Coronary artery (tissue), 2 donors: ENCODE results near the gene MNT.

Experiments
- DNase-seq: peaks from one replicate; pipeline ENCODE4 v3.0.0-alpha.2; 2017; ENCODE audit warnings: low spot score
- H3K27ac ChIP-seq, 2 donors: fragments of 200-600 bp; sonication (generic); one replicate each; pipeline ENCODE4 v1.5.1; 2016 to 2019
- H3K4me3 ChIP-seq: fragments of 200-600 bp; sonication (generic); 2 replicates; pipeline ENCODE4 v1.5.1; 2016; ENCODE audit warnings: mild to moderate bottlenecking, moderate library complexity
- TF ChIP-seq, protein P1 (sequence below): fragments of 200-600 bp; sonication (generic); IDR thresholded peaks from one replicate; pipeline ENCODE4 v1.5.1; 2019; ENCODE audit warnings: antibody characterized with exemption

Gene MNT

DNA sequence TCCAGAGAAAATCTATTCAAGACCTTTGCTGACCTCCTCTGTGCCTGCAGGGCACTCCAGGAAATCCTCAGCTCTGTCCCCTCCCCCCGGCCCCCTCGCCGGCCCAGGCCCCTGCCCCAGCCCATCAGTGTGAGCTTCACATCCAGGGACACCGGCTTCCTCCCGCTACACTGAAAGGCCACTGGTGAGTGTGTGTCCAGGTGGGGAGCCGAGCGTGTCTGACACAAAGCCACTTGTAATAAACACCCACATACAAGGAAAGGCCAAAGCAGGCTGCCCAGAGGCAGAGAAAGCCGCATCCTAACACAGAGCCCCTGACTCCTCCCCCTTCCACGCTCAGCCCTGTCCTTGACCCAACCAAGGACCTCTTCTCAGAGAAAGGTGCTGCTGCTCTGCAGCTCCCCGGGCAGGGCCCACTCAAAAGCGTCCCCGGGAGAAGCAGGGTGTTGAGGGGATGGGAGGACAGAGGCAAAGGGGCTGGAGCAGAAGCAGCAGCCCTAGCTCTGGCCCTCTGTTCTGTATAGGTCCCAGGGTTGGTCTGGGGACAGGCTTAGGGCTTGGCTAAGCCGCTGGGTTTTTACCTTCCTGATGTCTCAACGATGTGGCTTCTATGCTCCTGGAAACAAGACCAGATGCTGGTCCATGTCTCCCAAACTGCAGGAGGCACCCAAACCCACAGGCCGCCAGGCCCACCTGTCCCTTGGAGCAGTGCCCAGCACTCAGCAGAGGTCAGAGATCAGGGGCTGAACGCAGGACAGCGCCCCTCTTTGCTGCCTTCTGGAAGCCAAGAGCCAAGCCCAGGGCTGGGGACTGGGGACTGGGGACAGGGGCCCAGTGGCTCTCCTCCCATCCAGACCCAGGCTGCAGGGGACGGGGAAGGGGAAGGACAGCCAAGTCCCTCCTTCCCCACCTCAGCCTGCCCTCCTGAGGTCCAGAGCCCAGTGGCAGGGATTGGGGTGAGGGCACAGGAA, 15.3 kb downstream of the MNT start:
- DNase-seq: no peak
- H3K27ac ChIP-seq: no peak overlapping the region
- TF ChIP-seq, protein P1, sequence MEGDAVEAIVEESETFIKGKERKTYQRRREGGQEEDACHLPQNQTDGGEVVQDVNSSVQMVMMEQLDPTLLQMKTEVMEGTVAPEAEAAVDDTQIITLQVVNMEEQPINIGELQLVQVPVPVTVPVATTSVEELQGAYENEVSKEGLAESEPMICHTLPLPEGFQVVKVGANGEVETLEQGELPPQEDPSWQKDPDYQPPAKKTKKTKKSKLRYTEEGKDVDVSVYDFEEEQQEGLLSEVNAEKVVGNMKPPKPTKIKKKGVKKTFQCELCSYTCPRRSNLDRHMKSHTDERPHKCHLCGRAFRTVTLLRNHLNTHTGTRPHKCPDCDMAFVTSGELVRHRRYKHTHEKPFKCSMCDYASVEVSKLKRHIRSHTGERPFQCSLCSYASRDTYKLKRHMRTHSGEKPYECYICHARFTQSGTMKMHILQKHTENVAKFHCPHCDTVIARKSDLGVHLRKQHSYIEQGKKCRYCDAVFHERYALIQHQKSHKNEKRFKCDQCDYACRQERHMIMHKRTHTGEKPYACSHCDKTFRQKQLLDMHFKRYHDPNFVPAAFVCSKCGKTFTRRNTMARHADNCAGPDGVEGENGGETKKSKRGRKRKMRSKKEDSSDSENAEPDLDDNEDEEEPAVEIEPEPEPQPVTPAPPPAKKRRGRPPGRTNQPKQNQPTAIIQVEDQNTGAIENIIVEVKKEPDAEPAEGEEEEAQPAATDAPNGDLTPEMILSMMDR: no peak
- no peak overlapping the region for H3K4me3 ChIP-seq

DNA sequence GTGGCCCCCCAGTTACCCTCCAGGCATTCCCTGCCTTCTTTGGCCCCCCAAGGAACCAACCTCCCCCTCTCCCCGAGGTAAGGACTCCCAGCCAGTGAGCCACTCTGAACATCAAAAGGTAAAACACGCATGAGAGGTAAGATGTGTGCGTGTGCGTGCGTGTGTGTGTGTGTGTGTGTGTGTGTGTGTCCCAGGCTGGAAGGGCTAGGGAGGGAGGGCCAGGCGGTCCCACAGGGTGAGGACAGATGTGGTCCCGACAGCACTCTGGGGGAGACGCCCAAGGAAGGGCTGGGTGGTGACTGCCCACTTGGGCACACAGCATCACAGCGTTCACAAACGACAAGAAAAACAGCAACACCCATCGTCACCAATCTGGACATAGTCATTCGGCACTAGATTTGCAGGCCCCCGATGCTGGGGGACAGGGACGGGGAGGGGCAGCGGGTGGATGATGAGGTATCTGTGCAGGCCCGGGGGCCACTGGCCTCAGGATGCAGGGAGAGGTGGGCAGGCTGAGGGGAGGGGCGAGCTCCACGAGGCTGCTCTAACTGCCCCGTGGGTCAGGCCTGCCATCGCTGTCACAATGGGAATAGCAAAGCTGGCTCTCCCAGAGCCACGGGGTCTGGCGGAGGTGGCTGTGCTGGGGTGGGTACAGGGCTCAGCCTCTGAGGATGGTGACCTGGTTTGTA, 16.3 kb downstream of the MNT start:
- DNase-seq: no peak
- H3K4me3 ChIP-seq: no peak overlapping the region
- peak overlapping the region in 1 of 2 donors; percentile 7 for H3K27ac ChIP-seq
- TF ChIP-seq, protein P1: no peak

DNA sequence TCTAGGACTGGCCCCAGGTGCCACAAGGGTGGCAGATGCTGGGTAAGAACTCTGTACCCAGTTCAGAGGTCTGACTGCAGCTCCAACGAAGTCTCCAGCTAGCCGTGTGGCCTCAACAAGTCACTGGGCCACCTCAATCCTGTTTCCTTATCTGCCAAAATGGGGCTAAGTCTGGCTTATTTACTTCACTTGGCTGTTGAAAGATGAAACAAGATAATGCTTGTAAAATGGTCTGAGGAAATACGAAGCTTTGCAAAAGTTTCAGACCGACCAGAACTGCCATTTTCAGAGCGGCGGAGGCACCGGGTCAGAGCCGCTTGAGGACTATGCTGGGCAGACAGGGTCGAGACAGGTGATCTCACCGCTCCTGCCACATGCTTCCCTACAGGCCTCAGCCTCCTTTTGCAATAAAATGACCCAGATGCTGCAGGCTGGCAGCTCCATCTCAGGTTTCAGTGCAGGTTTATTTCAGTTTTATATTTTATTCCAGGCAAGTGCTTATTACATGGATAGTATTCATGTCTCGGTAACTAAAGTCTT, 17.2 kb downstream of the MNT start:
- Histone ChIP-seq H3K4me3 (no peak overlapping the region), H3K27ac (no peak overlapping the region)
- DNase-seq: no peak

DNA sequence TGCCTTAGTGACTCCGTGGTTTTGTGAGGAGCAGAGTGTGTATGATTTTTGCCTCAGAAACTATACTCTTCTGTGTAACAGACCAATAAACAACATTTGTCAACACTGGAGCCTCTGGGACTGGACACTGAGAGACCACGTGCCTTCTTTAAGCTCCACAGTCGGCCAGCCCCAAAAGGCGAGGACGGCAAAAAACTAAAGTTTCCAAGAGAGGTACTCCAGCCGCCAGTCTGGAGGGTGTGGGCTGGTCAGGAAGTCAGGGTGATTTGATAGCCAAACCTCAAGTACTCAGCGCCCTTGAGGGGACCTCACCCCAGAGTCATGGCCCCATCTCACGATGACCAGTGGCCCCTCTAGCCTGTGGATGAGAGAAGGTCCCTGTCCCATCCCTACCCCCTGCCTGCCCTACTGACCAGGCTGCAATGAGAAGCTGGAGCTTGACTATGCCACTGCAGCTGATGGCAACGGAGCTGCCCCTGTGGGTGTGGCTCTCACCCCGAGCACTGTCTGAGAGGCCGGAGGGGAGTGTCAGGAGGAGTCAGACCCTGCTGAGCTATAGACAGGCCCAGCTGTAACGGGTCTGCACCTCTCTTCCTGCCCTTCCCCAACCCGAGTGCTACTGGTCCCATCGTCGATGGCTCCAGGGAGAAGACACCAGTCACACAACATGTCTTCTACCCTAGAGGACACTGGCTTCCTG, 19.8 kb downstream of the MNT start:
- no peak overlapping the region for H3K27ac ChIP-seq
- DNase-seq: no peak
- TF ChIP-seq, protein P1: no peak
- H3K4me3 ChIP-seq: no peak overlapping the region

More for the DNA sequence above, 17.2 kb downstream of the MNT start:
- TF ChIP-seq, protein P1: no peak

DNA sequence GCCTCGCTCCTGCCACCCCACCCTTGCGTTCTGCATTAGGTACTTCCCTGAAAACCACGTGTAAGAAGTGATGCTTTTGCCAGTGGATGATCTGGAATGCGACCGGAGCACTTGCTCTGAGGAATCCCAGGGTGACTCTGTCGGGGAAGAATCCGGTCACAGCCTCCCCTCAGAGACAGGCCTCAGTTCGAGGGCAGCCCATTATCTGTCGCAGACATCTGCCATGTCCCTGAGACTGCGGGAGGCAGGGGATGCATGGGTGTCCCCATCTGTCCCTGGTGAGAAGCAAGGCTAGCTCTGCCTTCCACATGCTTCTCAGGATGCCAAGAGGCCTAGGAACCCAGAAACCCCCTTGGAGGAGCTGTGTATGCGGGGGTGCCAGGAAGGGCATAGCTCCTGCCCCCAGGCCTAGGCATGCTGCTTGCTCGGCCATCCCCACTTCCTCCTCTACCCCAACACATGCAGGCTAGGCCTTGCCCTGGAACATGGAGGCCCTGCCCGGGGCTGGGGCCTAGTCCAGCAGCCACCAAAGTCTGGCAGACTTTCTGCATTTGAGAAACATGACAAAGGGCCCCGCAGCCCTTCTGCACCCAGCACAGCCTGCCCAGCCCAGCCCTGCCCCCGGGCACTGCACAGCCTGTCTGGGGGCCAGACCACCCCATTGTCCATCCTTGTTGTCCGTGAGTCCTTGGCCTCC, 20.5 kb downstream of the MNT start:
- no peak for DNase-seq
- Histone ChIP-seq H3K4me3 (no peak overlapping the region), H3K27ac (no peak overlapping the region)
- TF ChIP-seq, protein P1: no peak

DNA sequence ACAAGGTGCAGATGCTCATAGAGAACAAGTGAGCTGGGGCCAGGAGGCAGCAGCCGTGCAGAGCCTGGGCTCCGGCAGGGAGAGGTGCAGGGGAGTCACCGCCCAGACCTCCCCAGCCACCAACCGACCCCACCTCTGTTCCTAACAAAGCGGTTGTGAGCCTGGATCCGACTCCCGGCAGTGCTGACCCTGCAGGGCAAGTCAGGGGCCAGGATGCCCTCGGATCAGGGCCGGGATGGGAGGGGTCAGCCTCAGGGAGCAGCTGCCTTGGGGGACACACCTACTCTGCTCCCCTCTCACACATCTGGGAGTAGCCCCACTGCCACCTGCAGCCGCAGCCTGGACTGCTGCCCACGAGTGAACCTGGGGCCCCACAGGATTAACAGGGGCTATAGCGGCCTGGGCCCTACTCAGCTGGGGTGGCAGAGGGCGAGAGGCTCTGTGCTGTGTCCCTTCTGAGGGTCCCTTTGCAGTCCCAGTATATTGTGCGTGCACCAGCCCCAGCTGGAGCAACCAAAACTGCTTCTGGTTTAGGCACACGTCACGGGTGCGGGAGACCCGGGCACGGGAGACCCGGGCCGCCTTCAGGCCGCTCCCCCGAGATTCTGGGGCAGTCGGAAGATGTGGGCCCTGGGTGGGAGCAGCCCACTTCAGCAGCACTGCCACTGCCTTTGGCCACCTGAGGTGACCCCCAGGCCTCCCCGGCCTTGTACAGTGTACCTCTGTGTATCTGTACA, 21.2 kb downstream of the MNT start:
- DNase-seq: no peak
- no peak overlapping the region for H3K4me3 ChIP-seq
- TF ChIP-seq, protein P1: no peak
- no peak overlapping the region for H3K27ac ChIP-seq
